Sigmoid colon (tissue), 7 donors: ENCODE results near the gene KREMEN1. TPM values are rescaled to one million over a fixed set of nuclear protein-coding genes. Genes with fewer than 3 reads are reported as not detected.
"Not testable (repeated sequence)": the region's sequence is repeated elsewhere in the genome, so short reads cannot be mapped to it uniquely, and the experiment has no call there.

ENCODE experiments used
- DNase-seq: peaks from one replicate; pipeline ENCODE4 v3.0.0-alpha.2; 2019
- H3K27ac ChIP-seq, 4 donors: fragments of 200-600 bp; sonication (generic); one replicate each; pipeline ENCODE4 v1.5.1; 2016 to 2019; ENCODE audit warnings: mild to moderate bottlenecking in 1 of 4
- H3K27me3 ChIP-seq, 3 donors: fragments of 200-600 bp; sonication (generic); one replicate each; pipeline ENCODE4 v1.5.1; 2019; ENCODE audit warnings: mild to moderate bottlenecking in 1 of 3
- H3K36me3 ChIP-seq, 4 donors: fragments of 200-600 bp; sonication (generic); one replicate each; pipeline ENCODE4 v1.5.1; 2016 to 2019
- H3K4me1 ChIP-seq, 4 donors: fragments of 200-600 bp; sonication (generic); one replicate each; pipeline ENCODE4 v1.5.1; 2017 to 2019
- H3K4me3 ChIP-seq, 4 donors: fragments of 200-600 bp; sonication (generic); one replicate each; pipeline ENCODE4 v1.5.1; 2017 to 2019; ENCODE audit warnings: mild to moderate bottlenecking in 2 of 4, moderate library complexity in 1 of 4
- H3K9me3 ChIP-seq, 4 donors: fragments of 200-600 bp in 3 of 4; sonication (generic) in 3 of 4; one replicate each; pipeline versions ENCODE4 v1.5.1 to v1.6.1; 2013 to 2019
- EP300 ChIP-seq, 4 donors: sonication (generic); formaldehyde crosslinking; IDR thresholded peaks; one replicate each; pipeline ENCODE4 v1.6.1; 2017; ENCODE audit warnings: antibody characterized with exemption in 4 of 4
- POLR2A ChIP-seq, 2 donors: fragments of 450-650 bp; IDR thresholded peaks; one replicate each; pipeline ENCODE4 v1.6.1; 2016; ENCODE audit warnings: antibody characterized with exemption in 2 of 2, mild to moderate bottlenecking in 2 of 2, moderate library complexity in 2 of 2
- POLR2AphosphoS5 ChIP-seq, 4 donors: sonication (generic); formaldehyde crosslinking; IDR thresholded peaks; one replicate each; pipeline ENCODE4 v1.6.1; 2017; ENCODE audit warnings: antibody characterized with exemption in 4 of 4
- WGBS, 2 donors: extraction: QIAGEN DNeasy Blood & Tissue Kit; methylation state at CpG; one replicate each; pipeline ENCODE4 v1.1.7; 2013; 5-methylcytosine and 5-hydroxymethylcytosine counted together
- intact Hi-C: fragments of 100-400 bp; cut with DNase I; formaldehyde crosslinking; loops from one replicate; pipeline ENCODE4 v1.15.1; 2023
- polyA plus RNA-seq, 3 donors: library from polyadenylated mRNA; stranded (reverse); fragments of 200-250 nt; gene quantifications; one replicate each; pipeline ENCODE4 v1.2.3, GENCODE V29; 2013
- total RNA-seq, 4 donors: library from RNA; depleted of rRNA; stranded (reverse); fragments of >200 nt; gene quantifications; one replicate each; pipeline ENCODE4 v1.1.0, GENCODE V29; 2016
- TF ChIP-seq, protein P1 (sequence below), 4 experiments: fragments of 450-650 bp in 3 of 4; fragments of 200-600 bp in 1 of 4; IDR thresholded peaks; one replicate each; pipeline ENCODE4 v1.5.1; 2016 to 2019; ENCODE audit warnings: antibody characterized with exemption in 4 of 4, mild to moderate bottlenecking in 3 of 4, moderate library complexity in 2 of 4
- donor health status: healthy with polysubstance abuse.
- donor health status: Bipolar disorder and iron deficiency.
- donor health status: healthy.

Gene KREMEN1
- total and polyA plus RNA-seq, 7 donors, result 4.2 to 13.2 (median 6.7) TPM

GRCh38 chr22:29032014-29032475, 40.8 kb upstream of the KREMEN1 start:
- no peak for DNase-seq
- no peak overlapping the region for H3K4me3 ChIP-seq

DNA sequence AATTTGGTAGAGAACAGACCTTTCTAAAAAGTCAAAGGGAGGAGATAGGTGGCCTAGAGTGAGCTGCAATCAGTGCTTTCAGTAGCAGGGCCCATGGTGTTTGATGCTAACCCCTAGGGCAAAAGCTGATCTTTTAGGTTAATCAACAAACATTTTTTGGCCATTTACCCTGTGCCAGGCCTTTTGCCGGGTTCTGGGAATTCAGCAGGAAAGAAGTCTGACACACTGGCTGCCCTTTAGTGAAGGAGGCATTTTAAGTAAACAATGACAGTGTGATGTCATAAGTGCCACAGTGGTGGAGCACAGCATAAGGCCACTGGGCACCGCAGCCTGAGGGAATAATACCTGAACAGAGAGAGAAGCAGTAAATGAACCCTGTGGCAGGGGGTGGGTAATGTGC, 40.3 kb upstream of the KREMEN1 start:
- no peaks in the 10 kb centered on the region for H3K9me3 ChIP-seq
- no peak overlapping the region for H3K4me3 ChIP-seq
- intact Hi-C loops, result loop anchor here (5.0 to 10.0 kb wide), 3 partner anchors 45 to 1008 kb away; partner anchors contain the start of gene ZNRF3
- H3K27ac ChIP-seq, result peak overlapping the region; percentile 30 to 85 (median 78)
- WGBS, 2 donors, result 30 to 64% methylated on average over 2 of the region's 2 CpGs
- DNase-seq, result no peak
- H3K27me3 ChIP-seq, result no peaks in the 10 kb centered on the region
- no peaks in the 10 kb centered on the region for H3K36me3 ChIP-seq
- H3K4me1 ChIP-seq, result peaks cover 0 to 33% (median 31%) of the 10 kb centered on the region in 4 donors
- no peak for TF ChIP-seq POLR2A (IDR thresholded peaks at IDR 0.05)
- TF ChIP-seq EP300 (IDR thresholded peaks at IDR 0.05), result no peak
- TF ChIP-seq, protein P1, sequence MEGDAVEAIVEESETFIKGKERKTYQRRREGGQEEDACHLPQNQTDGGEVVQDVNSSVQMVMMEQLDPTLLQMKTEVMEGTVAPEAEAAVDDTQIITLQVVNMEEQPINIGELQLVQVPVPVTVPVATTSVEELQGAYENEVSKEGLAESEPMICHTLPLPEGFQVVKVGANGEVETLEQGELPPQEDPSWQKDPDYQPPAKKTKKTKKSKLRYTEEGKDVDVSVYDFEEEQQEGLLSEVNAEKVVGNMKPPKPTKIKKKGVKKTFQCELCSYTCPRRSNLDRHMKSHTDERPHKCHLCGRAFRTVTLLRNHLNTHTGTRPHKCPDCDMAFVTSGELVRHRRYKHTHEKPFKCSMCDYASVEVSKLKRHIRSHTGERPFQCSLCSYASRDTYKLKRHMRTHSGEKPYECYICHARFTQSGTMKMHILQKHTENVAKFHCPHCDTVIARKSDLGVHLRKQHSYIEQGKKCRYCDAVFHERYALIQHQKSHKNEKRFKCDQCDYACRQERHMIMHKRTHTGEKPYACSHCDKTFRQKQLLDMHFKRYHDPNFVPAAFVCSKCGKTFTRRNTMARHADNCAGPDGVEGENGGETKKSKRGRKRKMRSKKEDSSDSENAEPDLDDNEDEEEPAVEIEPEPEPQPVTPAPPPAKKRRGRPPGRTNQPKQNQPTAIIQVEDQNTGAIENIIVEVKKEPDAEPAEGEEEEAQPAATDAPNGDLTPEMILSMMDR (IDR thresholded peaks at IDR 0.05), result no peak
- no peak for TF ChIP-seq POLR2AphosphoS5 (IDR thresholded peaks at IDR 0.05)

More at GRCh38 chr22:29032014-29032475, 40.8 kb upstream of the KREMEN1 start:
- intact Hi-C loops, result loop anchor here (5.0 to 10.0 kb wide), 3 partner anchors 45 to 1007 kb away; partner anchors contain the start of gene ZNRF3
- peaks cover 0 to 33% (median 31%) of the 10 kb centered on the region in 4 donors for H3K4me1 ChIP-seq
- 74 to 89% methylated on average over 8 of the region's 8 CpGs for WGBS, 2 donors
- no peaks in the 10 kb centered on the region for H3K9me3 ChIP-seq
- no peaks in the 10 kb centered on the region for H3K36me3 ChIP-seq
- peak overlapping the region; percentile 73 to 85 (median 84) for H3K27ac ChIP-seq
- H3K27me3 ChIP-seq, result no peaks in the 10 kb centered on the region
- TF ChIP-seq, protein P1 (IDR thresholded peaks at IDR 0.05), result no peak

GRCh38 chr22:29037340-29037932, 35.4 kb upstream of the KREMEN1 start:
- Histone ChIP-seq H3K9me3 (no peaks in the 10 kb centered on the region), H3K36me3 (no peaks in the 10 kb centered on the region), H3K27me3 (no peaks in the 10 kb centered on the region), H3K27ac (no peak overlapping the region), H3K4me3 (no peak overlapping the region), H3K4me1 (peaks cover 0 to 22% (median 17%) of the 10 kb centered on the region in 4 donors)
- TF ChIP-seq POLR2A (IDR thresholded peaks at IDR 0.05), result no peak
- TF ChIP-seq, protein P1 (IDR thresholded peaks at IDR 0.05), result no peak
- TF ChIP-seq POLR2AphosphoS5 (IDR thresholded peaks at IDR 0.05), result no peak
- TF ChIP-seq EP300 (IDR thresholded peaks at IDR 0.05), result no peak
- WGBS, 2 donors, result 17 to 60% methylated on average over 4 of the region's 4 CpGs
- intact Hi-C loops, result loop anchor here (2.0 to 10.0 kb wide), 2 partner anchors 87 to 1013 kb away; no protein-coding TSS in a partner anchor
- no peak for DNase-seq

- TF ChIP-seq POLR2A (IDR thresholded peaks at IDR 0.05) (no peak), EP300 (IDR thresholded peaks at IDR 0.05) (no peak), POLR2AphosphoS5 (IDR thresholded peaks at IDR 0.05) (no peak)
- TF ChIP-seq, protein P1 (IDR thresholded peaks at IDR 0.05), result no peak
- intact Hi-C loops, result loop anchor here (10.0 kb wide), 1 partner anchor 1014 kb away; no protein-coding TSS in a partner anchor
- Histone ChIP-seq H3K27me3 (no peaks in the 10 kb centered on the region), H3K4me3 (no peak overlapping the region), H3K4me1 (peaks cover 0 to 16% (median 13%) of the 10 kb centered on the region in 4 donors), H3K36me3 (peaks cover 0 to 10% (median 0%) of the 10 kb centered on the region in 4 donors), H3K9me3 (no peaks in the 10 kb centered on the region), H3K27ac (no peak overlapping the region)
- WGBS, 2 donors, result 20 to 75% methylated on average over 9 of the region's 9 CpGs
- DNase-seq, result no peak
These were observed 33.7 kb upstream of the KREMEN1 start for GRCh38 chr22:29039148-29039547.

- not testable (repeated sequence) for H3K27me3 ChIP-seq, H3K4me3 ChIP-seq, H3K27ac ChIP-seq, DNase-seq, H3K9me3 ChIP-seq
- WGBS, 2 donors, result 74 to 92% methylated on average over 4 of the region's 4 CpGs
- intact Hi-C loops, result loop anchor here (1.0 to 10.0 kb wide), 3 partner anchors 183 to 1015 kb away; no protein-coding TSS in a partner anchor
- H3K36me3 ChIP-seq, result peaks cover 0 to 15% (median 0%) of the 10 kb centered on the region in 4 donors
- H3K4me1 ChIP-seq, result peaks cover 0 to 21% (median 15%) of the 10 kb centered on the region in 4 donors
These were observed 33.2 kb upstream of the KREMEN1 start for GRCh38 chr22:29039684-29040083.
